Measurements from ENCODE around the gene GAD2. TPM values are rescaled to one million over a fixed set of nuclear protein-coding genes. Genes with fewer than 3 reads are reported as not detected.

The GAD2 gene
- total RNA-seq, 5 donors from 2014 or later (not counting 1 experiment from before 2014, with no cell fraction given), result not detected

DNA sequence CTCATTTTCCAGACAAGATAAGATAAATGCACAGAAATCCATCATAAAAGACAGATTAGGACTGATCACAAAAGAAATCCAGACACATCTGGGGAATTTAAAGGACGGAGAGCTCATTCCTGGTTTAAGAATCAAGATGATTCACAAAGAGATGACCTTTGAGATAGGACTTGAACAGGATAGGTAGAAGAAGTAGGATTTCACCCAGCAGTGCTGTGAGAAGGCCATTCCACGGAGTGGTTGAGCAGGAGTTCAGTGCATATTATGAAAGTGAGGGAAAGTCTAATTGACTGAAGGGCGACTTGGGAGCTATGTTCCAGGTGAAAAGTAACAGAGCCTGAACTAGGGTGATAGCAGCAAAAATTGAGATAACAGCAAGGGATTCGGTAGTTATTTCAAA is 73.7 kb downstream of the GAD2 start:
- no peaks in the 10 kb centered on the region for H3K9me3 Mint-ChIP-seq
- H3K4me3 Mint-ChIP-seq, result no peak overlapping the region
- Histone ChIP-seq H3K4me3 (ENCODE audit: control insufficient read depth in 1 of 2, extremely low read depth in 1 of 2, low read length in 1 of 2) (no peak overlapping the region), H3K36me3 (ENCODE audit: control insufficient read depth in 2 of 2, extremely low read depth in 1 of 2, insufficient read depth in 1 of 2, low read length in 1 of 2) (no peaks in the 10 kb centered on the region), H3K9me3 (no peaks in the 10 kb centered on the region), H3K27ac (ENCODE audit: low read length) (no peak overlapping the region), H3K4me1 (ENCODE audit: control insufficient read depth in 1 of 2, extremely low read depth in 1 of 2, insufficient read depth in 2 of 2, low read length in 2 of 2) (no peaks in the 10 kb centered on the region), H3K27me3 (replicated peaks in 1 of 2; ENCODE audit: control insufficient read depth in 2 of 2, extremely low read depth in 1 of 2, insufficient read depth in 2 of 2, low read length in 1 of 2) (no peaks in the 10 kb centered on the region)
- no peak for ATAC-seq (replicated peaks in 1 of 4)
- no peak for DNase-seq
- peaks cover 22 to 38% of the 10 kb centered on the region in 2 donors for H3K27me3 Mint-ChIP-seq
- H3K27ac Mint-ChIP-seq, result no peak overlapping the region
- H3K4me1 Mint-ChIP-seq, result no peaks in the 10 kb centered on the region
- H3K36me3 Mint-ChIP-seq, result no peaks in the 10 kb centered on the region
- POLR2A ChIA-PET, result no interaction called here
- CTCF ChIA-PET, result interaction anchor here in 1 of 2 donors (0.6 kb wide), 1 partner anchor 22 kb away, joined by 7 read pairs; no protein-coding TSS in a partner anchor
- 63% methylated on average over 3 of the region's 4 CpGs for WGBS (ENCODE audit: insufficient coverage)

DNA sequence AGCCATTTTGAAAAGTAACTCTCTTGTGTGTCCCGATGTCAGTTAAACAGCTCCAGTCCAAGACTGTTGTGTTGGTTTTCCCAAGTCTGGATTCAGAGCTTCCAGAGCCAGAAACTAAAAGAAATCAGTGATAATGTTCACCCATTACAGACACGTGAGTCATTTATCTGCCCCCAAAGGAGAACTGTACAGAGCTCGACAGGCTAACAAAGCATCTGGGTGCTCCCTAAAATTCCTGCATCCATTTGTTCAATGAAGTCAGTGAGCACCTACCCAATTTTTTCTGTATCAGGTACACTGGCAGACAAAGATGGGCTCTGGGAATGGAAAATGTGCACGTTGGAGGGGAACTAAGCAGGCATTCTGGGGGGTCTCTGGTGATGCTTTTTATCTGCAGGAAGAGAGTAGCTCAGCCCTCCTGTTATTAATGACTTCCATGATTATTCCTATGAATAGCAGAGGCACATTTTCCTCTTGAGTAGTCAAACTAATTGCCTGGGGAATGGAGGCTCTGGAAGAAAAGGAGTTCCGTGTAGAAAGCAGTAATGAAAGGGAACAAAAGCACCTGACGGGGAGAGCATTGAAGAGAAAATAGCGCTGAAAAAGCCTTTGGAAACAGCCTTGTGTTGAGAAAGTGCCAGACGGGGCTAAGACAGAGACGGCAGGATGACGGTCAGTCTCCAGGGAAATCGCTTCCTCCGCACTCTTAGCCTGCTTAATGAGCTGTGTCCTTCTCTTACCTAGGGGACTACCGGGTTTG is 75.3 kb downstream of the GAD2 start:
- Histone ChIP-seq H3K36me3 (ENCODE audit: control insufficient read depth in 2 of 2, extremely low read depth in 1 of 2, insufficient read depth in 1 of 2, low read length in 1 of 2) (no peaks in the 10 kb centered on the region), H3K27me3 (replicated peaks in 1 of 2; ENCODE audit: control insufficient read depth in 2 of 2, extremely low read depth in 1 of 2, insufficient read depth in 2 of 2, low read length in 1 of 2) (peaks cover 0 to 2% of the 10 kb centered on the region in 2 experiments), H3K27ac (ENCODE audit: low read length) (no peak overlapping the region), H3K9me3 (no peaks in the 10 kb centered on the region), H3K4me1 (ENCODE audit: control insufficient read depth in 1 of 2, extremely low read depth in 1 of 2, insufficient read depth in 2 of 2, low read length in 2 of 2) (no peaks in the 10 kb centered on the region), H3K4me3 (ENCODE audit: control insufficient read depth in 1 of 2, extremely low read depth in 1 of 2, low read length in 1 of 2) (no peak overlapping the region)
- Mint-ChIP-seq H3K4me3 (no peak overlapping the region), H3K4me1 (no peaks in the 10 kb centered on the region), H3K27ac (no peak overlapping the region), H3K27me3 (peaks cover 22 to 32% of the 10 kb centered on the region in 2 donors), H3K9me3 (no peaks in the 10 kb centered on the region), H3K36me3 (no peaks in the 10 kb centered on the region)
- ATAC-seq (replicated peaks in 1 of 4) (no peak), DNase-seq (no peak)
- ChIA-PET POLR2A (no interaction called here), CTCF (no interaction called here)
- WGBS (ENCODE audit: insufficient coverage), result 77% methylated on average over 8 of the region's 13 CpGs

DNA sequence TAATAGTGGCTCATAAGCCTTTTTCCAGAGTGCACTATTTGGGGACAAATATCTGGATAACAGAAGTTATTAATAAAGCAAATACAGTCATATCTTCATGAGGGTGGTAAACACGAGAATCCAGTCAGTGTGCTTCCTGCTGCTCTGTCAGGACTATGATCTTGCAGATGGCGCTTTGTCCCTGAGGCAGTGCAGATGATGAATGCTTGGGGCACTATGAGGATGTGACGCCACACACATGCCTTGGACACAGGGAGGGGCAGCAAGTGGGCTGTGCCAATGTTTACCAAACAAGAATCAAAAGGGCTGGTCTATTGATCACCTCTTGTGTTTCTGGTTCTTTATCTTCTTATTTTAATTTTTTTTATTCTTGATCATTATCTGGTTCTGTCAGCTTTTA is 79.8 kb downstream of the GAD2 start:
- 71% methylated on average over 3 of the region's 3 CpGs for WGBS (ENCODE audit: insufficient coverage)
- Histone ChIP-seq H3K27ac (ENCODE audit: low read length) (no peak overlapping the region), H3K27me3 (replicated peaks in 1 of 2; ENCODE audit: control insufficient read depth in 2 of 2, extremely low read depth in 1 of 2, insufficient read depth in 2 of 2, low read length in 1 of 2) (peaks cover 0 to 2% of the 10 kb centered on the region in 2 experiments), H3K9me3 (no peaks in the 10 kb centered on the region), H3K36me3 (ENCODE audit: control insufficient read depth in 2 of 2, extremely low read depth in 1 of 2, insufficient read depth in 1 of 2, low read length in 1 of 2) (no peaks in the 10 kb centered on the region), H3K4me3 (ENCODE audit: control insufficient read depth in 1 of 2, extremely low read depth in 1 of 2, low read length in 1 of 2) (no peak overlapping the region), H3K4me1 (ENCODE audit: control insufficient read depth in 1 of 2, extremely low read depth in 1 of 2, insufficient read depth in 2 of 2, low read length in 2 of 2) (no peaks in the 10 kb centered on the region)
- H3K36me3 Mint-ChIP-seq, result no peaks in the 10 kb centered on the region
- H3K4me1 Mint-ChIP-seq, result no peaks in the 10 kb centered on the region
- ChIA-PET CTCF (interaction anchor here in 1 of 2 donors (0.6 to 1.1 kb wide), 2 partner anchors 952 to 1865 kb away, joined by 3 to 4 read pairs; no protein-coding TSS in a partner anchor), POLR2A (no interaction called here)
- no peak overlapping the region for H3K27ac Mint-ChIP-seq
- DNase-seq (no peak), ATAC-seq (replicated peaks in 1 of 4) (no peak)
- peaks cover 12 to 15% of the 10 kb centered on the region in 2 donors for H3K27me3 Mint-ChIP-seq
- H3K9me3 Mint-ChIP-seq, result no peaks in the 10 kb centered on the region
- H3K4me3 Mint-ChIP-seq, result no peak overlapping the region

DNA sequence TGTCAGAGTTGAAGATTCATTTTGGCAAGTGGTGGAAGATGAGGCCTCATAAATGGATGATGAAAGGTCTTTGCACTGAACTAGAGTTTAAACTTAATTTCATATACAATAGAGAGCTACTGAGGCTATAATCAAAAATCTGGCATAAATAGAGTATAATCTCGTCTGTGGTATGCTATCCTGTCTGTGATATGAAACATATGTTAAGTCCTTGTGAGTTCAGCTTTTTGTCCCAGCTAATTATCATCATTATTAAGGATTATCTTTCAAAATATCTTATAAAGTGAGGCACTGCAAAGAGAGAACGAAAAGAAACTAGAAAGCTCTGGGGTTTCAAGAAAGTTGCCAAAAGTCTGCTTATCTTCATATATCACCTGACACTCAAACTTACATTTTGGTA is 83.4 kb downstream of the GAD2 start:
- no peaks in the 10 kb centered on the region for H3K36me3 Mint-ChIP-seq
- H3K27ac ChIP-seq (ENCODE audit: low read length), result no peak overlapping the region
- peaks cover 0 to 4% of the 10 kb centered on the region in 2 donors for H3K27me3 Mint-ChIP-seq
- no CpG with 5 or more reads among the region's 2 CpGs for WGBS (ENCODE audit: insufficient coverage)
- no peak for ATAC-seq (replicated peaks in 1 of 4)
- no peaks in the 10 kb centered on the region for H3K4me1 ChIP-seq (ENCODE audit: control insufficient read depth in 1 of 2, extremely low read depth in 1 of 2, insufficient read depth in 2 of 2, low read length in 2 of 2)
- DNase-seq, result no peak
- H3K9me3 Mint-ChIP-seq, result no peaks in the 10 kb centered on the region
- no peaks in the 10 kb centered on the region for H3K9me3 ChIP-seq
- H3K4me3 Mint-ChIP-seq, result no peak overlapping the region
- CTCF ChIA-PET, result no interaction called here
- no peak overlapping the region for H3K4me3 ChIP-seq (ENCODE audit: control insufficient read depth in 1 of 2, extremely low read depth in 1 of 2, low read length in 1 of 2)
- H3K27me3 ChIP-seq (replicated peaks in 1 of 2; ENCODE audit: control insufficient read depth in 2 of 2, extremely low read depth in 1 of 2, insufficient read depth in 2 of 2, low read length in 1 of 2), result peaks cover 0 to 2% of the 10 kb centered on the region in 2 experiments
- no peaks in the 10 kb centered on the region for H3K4me1 Mint-ChIP-seq
- H3K36me3 ChIP-seq (ENCODE audit: control insufficient read depth in 2 of 2, extremely low read depth in 1 of 2, insufficient read depth in 1 of 2, low read length in 1 of 2), result no peaks in the 10 kb centered on the region
- no peak overlapping the region for H3K27ac Mint-ChIP-seq
- POLR2A ChIA-PET, result no interaction called here

DNA sequence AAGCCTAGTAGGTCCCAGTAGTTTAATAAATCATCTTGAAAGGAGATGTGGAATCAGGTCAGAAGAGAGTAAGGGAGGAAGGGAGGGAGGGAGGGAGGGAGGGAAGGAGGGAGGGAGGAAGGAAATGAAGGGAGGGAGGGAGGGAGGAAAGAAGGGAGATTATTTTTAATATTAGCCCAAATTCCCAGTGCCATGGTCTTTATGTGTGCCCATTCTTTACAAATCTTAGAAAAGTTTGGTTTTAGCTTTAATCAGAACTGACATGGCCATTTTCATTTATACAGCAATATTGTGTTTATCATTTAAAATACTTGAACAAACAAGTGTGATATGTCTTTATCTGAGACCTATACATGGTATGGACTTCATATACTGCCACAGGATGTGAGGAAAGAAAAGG is 86.8 kb downstream of the GAD2 start:
- no peaks in the 10 kb centered on the region for H3K4me1 Mint-ChIP-seq
- H3K27me3 ChIP-seq (replicated peaks in 1 of 2; ENCODE audit: control insufficient read depth in 2 of 2, extremely low read depth in 1 of 2, insufficient read depth in 2 of 2, low read length in 1 of 2), result peaks cover 0 to 7% of the 10 kb centered on the region in 2 experiments
- H3K27ac Mint-ChIP-seq, result no peak overlapping the region
- H3K9me3 ChIP-seq, result no peaks in the 10 kb centered on the region
- no peaks in the 10 kb centered on the region for H3K36me3 Mint-ChIP-seq
- ChIA-PET POLR2A (no interaction called here), CTCF (no interaction called here)
- H3K36me3 ChIP-seq (ENCODE audit: control insufficient read depth in 2 of 2, extremely low read depth in 1 of 2, insufficient read depth in 1 of 2, low read length in 1 of 2), result no peaks in the 10 kb centered on the region
- no peaks in the 10 kb centered on the region for H3K9me3 Mint-ChIP-seq
- no peak overlapping the region for H3K4me3 Mint-ChIP-seq
- H3K4me1 ChIP-seq (ENCODE audit: control insufficient read depth in 1 of 2, extremely low read depth in 1 of 2, insufficient read depth in 2 of 2, low read length in 2 of 2), result no peaks in the 10 kb centered on the region
- H3K27ac ChIP-seq (ENCODE audit: low read length), result no peak overlapping the region
- H3K4me3 ChIP-seq (ENCODE audit: control insufficient read depth in 1 of 2, extremely low read depth in 1 of 2, low read length in 1 of 2), result no peak overlapping the region
- peaks cover 15 to 17% of the 10 kb centered on the region in 2 donors for H3K27me3 Mint-ChIP-seq
- DNase-seq, result no peak
- ATAC-seq (replicated peaks in 1 of 4), result no peak

DNA sequence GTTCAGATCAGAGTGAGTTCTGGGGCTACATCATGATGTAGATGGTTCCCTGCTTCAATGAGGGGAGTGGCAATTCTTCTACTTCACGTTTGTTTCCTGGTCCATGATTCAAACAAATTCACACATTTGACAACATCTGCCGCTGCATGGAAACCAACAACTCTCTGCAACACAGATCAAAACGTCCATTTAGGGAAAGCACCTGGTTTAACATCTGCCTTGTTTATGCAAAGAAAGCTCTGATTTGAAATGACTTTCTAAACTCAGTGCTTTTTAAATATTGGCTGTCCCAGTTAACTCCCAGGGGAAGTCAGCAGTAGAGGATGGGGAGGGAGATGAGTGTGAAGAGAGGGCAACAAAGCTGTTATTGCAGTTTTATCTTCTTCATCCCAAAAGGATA is 93.8 kb downstream of the GAD2 start:
- Mint-ChIP-seq H3K9me3 (no peaks in the 10 kb centered on the region), H3K27ac (no peak overlapping the region), H3K36me3 (no peaks in the 10 kb centered on the region), H3K4me1 (no peaks in the 10 kb centered on the region), H3K4me3 (no peak overlapping the region), H3K27me3 (peaks cover 26 to 52% of the 10 kb centered on the region in 2 donors)
- ChIA-PET CTCF (no interaction called here), POLR2A (no interaction called here)
- Histone ChIP-seq H3K4me3 (ENCODE audit: control insufficient read depth in 1 of 2, extremely low read depth in 1 of 2, low read length in 1 of 2) (no peak overlapping the region), H3K27me3 (replicated peaks in 1 of 2; ENCODE audit: control insufficient read depth in 2 of 2, extremely low read depth in 1 of 2, insufficient read depth in 2 of 2, low read length in 1 of 2) (peaks cover 0 to 26% of the 10 kb centered on the region in 2 experiments), H3K36me3 (ENCODE audit: control insufficient read depth in 2 of 2, extremely low read depth in 1 of 2, insufficient read depth in 1 of 2, low read length in 1 of 2) (no peaks in the 10 kb centered on the region), H3K4me1 (ENCODE audit: control insufficient read depth in 1 of 2, extremely low read depth in 1 of 2, insufficient read depth in 2 of 2, low read length in 2 of 2) (no peaks in the 10 kb centered on the region), H3K27ac (ENCODE audit: low read length) (no peak overlapping the region), H3K9me3 (no peaks in the 10 kb centered on the region)
- no peak for ATAC-seq (replicated peaks in 1 of 4)
- WGBS (ENCODE audit: insufficient coverage), result 33% methylated on average over 2 of the region's 3 CpGs
- DNase-seq, result no peak
